HG03575 (cell line): ENCODE measurements around the gene UPK2.

Experiments used
- ATAC-seq: cut with Tn5 transposase; IDR thresholded peaks from one replicate; pipeline ENCODE4 v1.9.1; 2021; ENCODE audit not compliant: unreplicated experiment, insufficient number of reproducible peaks, low FRiP score; ENCODE audit errors: extremely low read depth

UPK2 gene

DNA sequence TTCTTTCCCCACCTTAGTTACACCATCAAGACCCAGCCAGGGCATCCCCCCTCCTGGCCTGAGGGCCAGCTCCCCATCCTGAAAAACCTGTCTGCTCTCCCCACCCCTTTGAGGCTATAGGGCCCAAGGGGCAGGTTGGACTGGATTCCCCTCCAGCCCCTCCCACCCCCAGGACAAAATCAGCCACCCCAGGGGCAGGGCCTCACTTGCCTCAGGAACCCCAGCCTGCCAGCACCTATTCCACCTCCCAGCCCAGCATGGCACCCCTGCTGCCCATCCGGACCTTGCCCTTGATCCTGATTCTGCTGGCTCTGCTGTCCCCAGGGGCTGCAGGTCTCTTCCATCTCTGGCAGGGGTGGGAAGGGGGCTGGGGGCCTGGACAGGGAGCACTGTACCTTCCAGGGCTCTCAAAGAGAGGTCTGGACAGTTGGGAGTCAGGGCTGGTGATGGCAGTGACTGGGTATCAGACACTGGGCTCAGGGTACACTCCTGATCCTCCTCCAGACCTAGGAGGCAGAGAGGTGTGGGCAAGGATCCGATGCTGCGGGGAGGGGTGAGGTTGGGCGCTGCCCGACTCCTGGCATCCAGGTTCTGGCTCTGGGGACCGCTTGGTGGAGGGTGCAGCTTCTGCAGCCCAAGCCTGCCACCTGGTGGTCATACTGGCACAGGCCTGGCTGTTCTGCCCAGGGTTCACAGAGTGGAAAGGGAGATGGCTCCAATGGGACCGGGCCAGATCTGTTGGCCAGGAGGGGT lies at the start of gene UPK2:
UPK2 (plus strand) TSS at position 205 of the 753 bp plus-strand sequence; CDS start at position 258, 53 bp downstream.
- no peak for ATAC-seq

DNA sequence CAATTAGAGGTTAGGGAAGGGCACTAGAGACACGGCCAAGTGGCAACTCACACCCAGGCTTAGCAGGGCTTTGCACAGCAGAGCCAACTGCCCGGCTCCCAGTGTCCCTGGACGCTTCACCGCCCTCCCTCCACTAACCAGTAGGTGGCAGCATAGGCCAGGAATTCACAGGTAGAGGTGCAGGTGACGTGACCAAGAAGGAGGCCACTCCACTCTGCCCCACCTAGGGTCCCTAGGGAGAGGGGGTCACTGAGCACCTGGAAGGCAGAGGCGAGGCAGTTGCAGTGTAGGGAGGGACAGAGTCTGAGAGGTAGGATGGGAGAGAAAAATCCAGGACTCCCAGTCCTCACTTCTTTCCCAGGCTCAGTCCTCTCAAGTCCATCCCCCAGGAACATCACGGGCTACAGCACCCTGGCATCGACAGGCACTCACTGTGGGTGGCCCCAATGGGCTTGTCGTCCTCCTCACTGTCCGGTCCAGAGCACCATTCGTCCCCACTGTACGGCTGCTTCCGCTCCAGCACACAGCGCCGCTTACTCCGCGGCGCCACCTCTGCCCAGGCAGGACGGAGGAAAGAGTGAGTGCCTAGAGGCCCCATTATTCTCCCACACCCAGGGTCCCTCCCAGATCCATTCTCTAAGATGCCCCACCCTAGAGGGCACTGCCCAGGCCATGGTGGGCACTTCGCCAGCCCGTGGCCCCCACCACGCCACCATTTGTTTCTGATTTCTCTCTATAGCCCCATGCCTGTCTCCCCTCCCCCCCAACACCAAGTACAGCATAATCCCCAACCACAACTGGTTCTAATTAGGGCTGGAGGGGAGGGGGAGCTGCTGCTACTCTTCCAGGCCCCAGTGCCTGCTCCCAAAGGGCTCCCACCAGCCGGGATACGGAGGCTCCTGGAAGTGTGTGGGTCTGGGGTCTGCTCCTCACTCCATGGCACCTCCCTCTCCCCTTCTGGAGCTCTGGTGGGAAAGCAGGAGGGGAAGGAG lies 48.8 kb upstream of the UPK2 start:
- no peak for ATAC-seq

DNA sequence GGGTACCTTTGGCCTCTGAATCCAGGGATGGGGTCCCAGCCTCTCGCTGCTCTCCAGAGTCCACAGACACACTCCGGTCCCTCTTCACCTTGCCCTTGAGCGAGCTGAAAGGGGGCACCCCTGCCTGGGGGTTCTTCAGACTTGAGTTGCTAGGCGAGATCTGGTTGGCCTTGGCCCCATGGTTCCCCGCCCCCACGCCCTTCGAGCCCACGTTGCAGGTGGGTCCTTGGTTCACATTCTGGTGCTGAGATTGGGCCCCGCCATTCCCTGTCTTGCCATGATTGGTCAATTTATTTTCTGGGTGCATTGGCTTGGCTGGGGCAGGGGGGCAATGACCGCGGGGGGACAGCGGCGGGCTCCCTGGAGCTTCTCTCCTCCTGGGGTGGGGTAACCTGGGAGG lies 47.8 kb upstream of the UPK2 start:
- no peak for ATAC-seq

DNA sequence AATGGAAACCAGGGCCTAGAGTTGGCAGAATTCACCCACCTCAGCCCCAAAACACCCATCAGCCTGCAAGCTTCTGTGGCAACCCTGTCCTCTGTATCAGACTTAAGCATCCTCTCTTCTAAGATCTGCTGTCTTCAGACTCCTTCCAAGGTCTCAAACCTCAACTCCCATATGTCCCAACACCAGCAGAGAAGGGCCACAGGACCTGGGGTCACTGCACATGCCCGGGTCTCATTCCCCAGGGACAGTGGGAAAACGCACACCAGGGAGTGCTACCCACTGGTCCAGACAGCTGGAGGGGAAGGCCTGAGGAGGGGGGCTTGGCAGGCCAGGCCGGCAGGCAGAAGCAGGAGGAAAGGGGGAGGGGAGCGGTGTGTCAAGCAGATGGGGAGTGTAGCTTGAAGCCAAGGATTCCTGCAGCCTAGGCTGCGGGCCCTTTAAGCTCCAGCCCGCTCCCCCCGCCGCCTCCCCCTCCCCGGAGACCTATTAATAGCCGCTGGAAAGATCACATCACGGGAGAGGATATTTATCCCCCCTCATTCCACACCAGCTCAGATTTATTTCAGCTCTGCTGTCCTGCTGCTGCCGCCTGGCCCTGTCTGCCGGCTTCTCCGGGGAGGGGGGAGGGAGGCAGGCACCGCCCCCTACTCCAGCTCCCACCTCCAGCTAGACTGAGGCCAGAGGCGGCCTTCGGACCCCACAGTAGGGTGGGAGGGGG lies 47.0 kb upstream of the UPK2 start:
- ATAC-seq: no peak

DNA sequence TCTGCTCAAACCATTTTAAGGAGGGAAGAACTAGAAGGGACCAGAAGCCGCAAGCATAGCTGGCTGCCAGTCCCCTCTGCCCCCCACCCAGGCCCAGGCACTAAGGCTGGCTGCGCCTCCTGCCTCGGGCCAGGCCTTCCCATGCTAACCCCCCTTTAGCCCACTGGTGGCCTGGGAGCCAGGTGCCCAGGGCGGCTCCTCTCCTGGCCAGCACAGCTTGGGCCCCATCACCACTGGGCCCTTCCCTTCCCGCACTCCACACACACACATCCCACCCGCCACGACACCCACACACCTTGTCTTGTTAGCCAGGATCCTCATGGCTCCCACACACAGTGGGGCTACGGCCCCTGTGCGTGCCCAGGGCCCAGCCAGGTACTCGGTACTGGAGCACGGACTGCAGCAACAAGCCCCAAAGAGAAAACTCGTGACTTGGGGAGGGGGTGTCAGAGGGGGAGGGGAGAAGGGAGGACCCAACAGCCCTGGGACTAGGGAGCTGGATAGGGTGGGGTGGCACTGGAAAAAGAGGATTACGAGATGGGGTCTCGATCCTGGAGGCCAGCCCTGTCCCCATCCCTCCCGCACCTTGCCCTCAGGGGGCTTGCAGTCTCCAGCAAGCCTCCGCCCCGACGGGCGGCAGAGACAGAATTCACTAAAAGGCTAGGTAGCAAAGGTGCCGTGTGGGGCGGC lies 46.3 kb upstream of the UPK2 start:
- no peak for ATAC-seq

DNA sequence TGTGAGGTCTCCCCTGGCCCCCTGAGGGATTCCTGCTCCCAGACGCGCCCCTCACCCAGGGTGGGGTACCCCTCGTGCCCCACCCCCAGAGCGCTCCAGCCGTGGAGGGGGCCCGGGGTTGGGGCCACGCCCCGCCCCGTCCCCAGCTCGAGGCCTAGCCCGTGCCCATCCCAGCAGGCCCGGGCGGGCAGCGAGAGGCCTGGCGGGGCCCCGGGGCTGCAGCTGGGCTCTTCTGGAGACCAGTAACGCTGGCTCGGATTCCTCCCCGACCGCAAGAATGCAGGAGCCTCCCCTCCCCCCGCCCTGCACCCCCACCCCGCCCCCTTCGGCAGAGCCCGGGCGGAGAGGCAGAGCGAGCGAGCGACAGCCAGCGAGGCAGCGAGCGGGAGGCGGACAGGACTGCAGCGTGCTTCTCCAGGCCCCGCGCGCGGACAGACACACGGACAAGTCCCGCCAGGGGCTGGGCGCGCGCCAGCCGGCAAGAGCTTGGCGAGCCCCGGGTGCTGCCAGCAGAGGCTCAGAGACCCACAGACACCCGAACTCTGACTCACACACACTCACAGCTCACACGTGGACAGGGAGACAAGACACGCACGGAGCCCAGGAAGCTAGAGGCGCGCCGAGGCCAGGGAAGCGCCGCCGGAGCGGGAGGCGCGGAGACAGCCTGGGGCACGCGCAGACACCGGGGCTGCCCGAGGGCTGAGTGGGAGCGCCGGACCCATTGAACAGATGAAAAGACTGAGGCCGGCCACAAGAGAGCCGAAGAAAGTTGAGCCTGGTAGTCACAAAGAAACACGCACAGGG lies 45.6 kb upstream of the UPK2 start:
- no peak for ATAC-seq

DNA sequence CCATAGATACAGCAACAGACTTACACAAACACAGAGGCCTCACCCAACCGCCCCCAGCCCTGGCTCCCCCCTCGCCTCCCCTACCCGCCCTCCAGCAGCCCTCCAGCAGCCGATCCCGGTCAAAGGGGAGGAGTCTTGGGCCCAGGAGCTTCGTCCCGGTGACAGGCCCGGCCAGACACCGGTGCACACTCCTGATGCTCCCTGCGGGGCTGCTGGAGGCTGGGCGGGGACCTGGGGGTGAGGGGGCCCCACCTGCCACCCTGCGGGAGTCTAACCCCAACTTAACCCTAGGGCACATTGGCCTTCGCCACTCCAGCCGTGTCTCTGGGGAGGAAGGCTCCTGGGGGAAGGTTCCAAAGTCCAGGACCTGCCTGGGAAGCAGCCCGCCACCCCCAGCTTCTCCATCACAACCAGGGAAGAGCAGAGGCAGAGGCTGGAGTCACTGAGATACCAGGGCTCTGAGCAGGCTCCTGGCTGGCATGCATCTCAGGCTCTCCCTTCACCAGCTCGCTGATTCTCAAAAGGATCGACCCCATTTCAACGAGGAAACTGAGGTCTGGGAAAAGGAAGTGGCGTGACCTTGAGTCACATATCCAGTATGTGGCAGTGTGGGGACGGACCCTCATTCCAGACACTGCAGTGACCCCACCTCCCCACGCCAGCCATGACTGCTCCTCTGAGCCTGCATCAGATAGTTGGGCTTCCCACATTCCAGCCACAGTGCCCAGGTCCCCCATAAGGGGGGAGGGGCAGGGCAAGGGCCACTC lies 44.8 kb upstream of the UPK2 start:
- ATAC-seq: no peak

DNA sequence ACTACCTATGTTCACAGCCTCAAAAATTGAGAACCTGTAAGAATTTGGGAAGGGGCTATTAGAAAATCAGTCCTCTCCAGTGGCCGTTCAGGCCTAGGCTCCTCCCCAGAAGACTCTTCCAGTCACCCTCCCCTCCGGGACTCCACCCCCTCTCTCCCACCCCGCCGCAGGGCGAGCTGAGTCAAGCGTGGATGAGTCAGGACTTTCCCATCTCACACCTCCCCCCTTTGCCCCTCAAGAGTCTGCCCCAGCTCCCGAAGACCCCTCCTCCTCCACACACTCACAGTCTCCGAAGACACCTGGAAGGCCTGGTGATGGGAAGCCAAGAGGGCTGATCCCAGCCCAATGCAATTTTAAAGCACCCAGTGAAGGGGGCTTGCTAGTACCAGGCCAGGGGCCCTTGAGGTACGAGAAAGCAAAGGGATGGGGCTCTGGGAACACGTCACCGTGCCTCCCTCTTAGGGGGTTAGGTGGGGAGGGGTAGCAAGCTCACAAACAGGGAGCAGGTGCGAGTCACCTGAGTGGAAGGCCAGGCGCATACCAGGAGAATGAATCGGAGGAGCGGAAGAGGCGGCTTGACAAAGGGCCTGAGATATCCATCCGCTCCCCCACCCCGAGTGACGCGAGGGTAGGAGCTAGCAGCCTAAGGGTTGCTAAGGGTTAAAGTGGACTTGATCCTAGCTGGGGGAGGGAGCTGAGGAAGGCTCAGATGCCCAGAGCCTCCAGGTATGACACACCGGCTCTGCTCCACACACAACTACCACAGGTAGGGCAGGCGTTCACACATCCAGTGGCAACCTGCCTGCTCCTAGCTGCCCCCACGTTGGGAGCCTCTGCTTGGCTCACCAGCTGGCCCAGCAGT lies 44.0 kb upstream of the UPK2 start:
- ATAC-seq: no peak

DNA sequence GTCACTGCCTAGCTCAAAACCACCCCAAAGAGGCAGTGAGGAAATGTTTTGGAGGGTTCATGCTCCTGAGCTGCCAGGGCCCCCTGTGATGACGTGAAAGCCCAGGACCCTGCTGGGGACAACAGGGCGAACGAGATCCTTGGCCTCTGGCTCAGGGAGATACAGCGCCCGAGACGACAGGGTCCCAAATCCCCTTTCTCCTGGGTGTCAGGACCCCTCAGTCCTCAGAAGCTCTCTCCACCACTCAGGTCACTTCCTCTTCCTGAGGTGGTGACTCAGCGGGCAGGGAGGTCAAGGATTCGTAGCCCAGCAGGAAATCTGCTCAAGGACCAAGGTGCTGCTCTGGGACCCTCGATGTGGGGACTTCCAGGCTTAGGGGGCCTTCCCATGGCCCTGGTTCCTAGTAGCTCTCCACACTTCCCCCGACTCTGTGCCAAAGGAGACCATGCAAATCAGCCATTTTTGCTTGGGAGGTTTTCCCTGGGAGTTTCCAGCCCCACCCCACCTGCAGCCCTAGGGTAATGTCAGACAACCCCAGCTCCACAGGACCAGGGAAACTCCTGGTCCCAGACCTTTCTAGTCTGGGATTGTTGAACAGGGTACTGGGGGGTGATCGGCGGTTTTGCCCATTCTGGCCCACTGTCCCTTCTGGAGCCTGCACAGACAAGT lies 43.2 kb upstream of the UPK2 start:
- no peak for ATAC-seq

DNA sequence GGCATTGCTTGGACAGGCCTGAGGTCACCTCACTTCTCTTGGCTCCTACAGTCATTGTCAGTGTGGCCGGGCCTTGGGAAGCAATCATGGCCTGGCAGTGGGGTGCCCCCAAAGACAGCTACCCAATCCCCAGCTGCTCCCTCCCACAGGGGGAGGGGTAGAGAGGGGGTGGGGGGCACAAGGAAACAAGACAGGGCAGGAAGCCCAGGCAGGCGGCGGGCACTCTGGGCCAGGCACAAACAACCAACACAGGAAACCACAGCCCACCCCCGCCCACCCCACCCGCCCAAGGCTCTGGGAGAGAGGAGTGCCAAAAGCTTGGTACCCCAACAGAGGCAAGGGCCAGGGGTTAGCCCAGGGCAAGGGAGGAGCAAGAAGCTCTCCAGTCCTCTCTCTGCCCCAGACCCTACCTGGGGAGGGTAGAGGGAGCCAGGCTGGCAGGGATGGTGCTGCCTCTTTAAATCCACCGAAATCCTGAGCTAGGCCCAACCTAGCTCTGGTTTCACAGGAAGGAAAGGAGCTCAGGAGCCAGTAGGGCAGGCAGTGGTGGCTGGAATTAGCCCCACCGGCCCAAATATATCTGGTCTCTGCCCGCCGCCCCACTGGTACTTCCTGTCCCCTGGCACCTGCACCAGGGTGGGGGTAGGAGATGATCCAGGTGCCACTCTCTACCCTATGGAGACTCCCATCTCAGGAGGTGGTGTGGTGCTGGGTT lies 42.5 kb upstream of the UPK2 start:
- ATAC-seq: no peak

DNA sequence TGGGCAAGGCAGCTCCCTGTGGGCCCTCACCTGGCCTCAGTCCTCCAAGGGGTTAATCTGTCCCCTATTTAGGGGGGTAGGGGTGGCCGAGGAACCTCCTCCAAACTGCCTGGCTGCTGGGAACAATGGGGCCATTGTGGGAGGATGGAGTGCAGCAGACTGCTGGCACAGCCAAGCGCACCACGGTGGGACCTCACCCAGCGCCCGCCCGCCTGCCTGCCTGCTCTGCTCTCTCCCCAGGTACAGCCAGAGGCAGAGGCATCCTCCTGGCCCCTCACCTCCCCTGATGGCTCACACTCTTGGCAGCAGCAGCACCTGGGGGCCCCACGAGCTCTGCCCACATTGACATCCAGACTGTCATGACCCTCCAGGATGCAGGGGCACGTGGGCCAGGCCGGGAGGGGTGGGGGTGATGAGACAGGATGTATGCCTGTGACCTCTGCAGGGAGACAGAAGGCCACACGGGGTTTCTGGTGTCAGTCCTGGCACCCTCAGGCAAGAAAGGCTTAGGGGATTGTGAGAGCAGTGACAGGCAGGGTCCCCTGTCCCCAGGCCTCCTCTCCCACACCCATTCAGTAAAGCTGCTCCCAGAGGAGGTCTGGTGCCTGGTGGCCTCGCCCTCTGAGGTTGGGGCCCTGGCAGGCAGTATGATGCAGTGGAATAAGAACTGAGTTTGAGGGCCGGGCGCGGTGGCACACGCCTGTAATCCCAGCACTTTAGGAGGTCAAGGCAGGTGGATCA lies 41.8 kb upstream of the UPK2 start:
- no peak for ATAC-seq

DNA sequence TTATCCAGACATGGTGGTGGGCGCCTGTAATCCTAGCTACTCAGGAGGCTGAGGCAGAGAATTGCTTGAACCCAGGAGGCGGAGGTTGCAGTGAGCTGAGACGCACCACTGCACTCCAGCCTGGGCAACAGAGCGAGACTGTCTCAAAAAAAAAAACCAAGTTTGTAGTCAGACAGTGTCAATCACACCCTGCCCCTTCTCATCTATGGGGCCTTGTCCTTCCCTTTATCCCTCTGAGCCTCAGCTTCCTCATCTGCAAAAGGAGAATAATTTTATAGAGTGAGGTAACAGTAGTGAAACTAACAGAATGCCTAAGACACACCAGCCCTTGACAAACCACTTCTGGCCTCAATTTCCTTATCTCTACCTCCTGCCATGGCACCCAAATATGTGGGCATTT lies 41.1 kb upstream of the UPK2 start:
- ATAC-seq: no peak

DNA sequence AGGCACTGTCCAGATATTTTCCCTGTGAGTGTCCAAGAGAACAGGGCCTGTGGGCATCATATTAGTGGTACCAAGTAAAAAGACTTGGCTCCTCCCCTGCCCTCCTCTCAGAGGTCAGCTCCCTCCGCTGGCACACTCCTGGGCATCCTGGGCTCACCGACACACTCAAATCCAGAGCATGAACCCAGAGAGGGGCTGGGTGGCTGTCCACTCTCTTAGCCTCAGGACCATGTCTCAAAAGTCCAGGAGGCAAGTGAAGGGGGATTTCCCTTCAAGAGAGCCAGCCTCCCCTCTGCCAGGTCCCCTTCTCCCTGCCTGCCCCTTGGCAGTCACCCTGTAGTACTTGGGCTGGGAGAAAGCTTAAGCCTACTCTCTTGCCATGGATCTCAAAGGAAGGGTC lies 40.7 kb upstream of the UPK2 start:
- no peak for ATAC-seq

DNA sequence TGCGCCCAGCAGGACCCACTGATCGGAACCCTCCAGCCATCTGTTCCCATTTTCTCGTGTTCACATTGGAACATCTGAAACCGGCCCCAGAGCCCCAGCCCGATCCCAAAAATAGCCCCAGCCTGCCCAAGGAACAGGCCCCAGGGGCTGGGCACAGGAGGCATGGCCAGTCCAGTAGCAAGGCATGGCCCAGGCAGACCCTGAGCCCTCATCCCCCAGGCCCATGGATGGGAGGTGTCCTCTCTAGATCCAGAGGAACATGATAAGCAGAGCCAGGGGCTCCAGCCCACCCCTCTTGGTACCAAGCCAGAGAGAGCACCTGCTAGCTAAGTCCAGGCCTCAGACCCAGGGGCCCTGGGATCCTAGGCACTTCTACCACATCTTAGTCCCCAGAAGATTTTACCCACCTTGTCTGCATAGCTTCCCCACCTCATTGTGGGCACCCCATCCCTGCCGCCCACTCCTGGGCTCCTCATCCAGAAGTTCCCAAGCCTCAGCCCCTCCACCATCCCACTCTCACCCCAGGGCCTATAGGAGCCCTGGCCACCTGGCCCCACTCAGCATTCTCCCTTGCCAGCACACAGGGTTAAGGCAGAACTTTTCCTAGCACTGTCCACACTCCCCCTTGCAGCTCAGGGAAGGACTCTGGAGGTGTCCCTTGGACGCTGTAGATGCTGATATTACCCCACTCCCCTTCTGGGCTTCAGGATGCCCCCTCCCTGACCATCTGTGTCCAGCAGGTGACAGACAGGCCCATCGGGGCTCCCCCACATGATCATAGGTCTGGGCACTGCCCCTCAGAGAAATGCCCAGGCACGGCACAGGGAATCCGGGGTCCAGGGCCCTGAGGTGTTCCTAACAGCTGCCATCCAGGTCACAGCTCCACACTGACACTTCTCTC lies 39.9 kb upstream of the UPK2 start:
- ATAC-seq: no peak
